GM19099 (cell line): ENCODE data around the gene SERTM1.

Experiments
- POLR2A ChIP-seq: IDR thresholded peaks from 3 replicates; pipeline ENCODE4 v1.6.1; 2011; ENCODE audit warnings: low read depth; ENCODE audit not compliant: insufficient read length; ENCODE audit errors: extremely low read depth

Gene SERTM1

GRCh38 chr13:36746051-36746450 lies 72.2 kb downstream of the SERTM1 start:
- TF ChIP-seq POLR2A = no peak
